ENCODE data around the gene PPP1R14C.
"Not testable (repeated sequence)": the region's sequence is repeated elsewhere in the genome, so short reads cannot be mapped to it uniquely, and the experiment has no call there.

PPP1R14C gene

DNA sequence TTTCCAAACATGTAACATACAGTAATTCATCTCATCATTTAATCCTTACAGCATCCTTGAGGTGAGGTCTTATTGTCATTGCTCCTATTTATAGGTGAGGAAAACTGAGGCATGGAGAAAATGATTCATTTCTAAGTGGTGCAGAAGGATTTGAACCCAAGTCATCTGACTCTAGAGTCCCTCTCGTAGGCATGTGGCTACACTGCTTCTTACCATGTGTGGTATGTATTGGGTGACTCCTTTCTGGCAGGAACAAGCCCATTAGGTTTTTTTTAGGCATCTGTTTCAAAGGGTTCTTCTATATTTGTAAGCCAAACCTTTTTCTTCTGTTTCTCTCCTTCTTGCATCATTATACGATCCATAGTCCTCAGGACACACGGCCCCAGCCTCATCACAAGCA lies 94.8 kb downstream of the PPP1R14C start:
- no peak for DNase-seq (ENCODE audit: low read depth)
- no peak overlapping the region for H3K4me3 ChIP-seq (ENCODE audit: low read depth, low read length)
- in situ Hi-C loops (cut with HindIII; ENCODE audit: low sequenced_read_pairs): no loop called here
- TF ChIP-seq, protein P1, sequence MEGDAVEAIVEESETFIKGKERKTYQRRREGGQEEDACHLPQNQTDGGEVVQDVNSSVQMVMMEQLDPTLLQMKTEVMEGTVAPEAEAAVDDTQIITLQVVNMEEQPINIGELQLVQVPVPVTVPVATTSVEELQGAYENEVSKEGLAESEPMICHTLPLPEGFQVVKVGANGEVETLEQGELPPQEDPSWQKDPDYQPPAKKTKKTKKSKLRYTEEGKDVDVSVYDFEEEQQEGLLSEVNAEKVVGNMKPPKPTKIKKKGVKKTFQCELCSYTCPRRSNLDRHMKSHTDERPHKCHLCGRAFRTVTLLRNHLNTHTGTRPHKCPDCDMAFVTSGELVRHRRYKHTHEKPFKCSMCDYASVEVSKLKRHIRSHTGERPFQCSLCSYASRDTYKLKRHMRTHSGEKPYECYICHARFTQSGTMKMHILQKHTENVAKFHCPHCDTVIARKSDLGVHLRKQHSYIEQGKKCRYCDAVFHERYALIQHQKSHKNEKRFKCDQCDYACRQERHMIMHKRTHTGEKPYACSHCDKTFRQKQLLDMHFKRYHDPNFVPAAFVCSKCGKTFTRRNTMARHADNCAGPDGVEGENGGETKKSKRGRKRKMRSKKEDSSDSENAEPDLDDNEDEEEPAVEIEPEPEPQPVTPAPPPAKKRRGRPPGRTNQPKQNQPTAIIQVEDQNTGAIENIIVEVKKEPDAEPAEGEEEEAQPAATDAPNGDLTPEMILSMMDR (IDR thresholded peaks at IDR 0.05; ENCODE audit: low read depth, low read length, missing control alignments): no peak

- in situ Hi-C loops (cut with HindIII; ENCODE audit: low sequenced_read_pairs): no loop called here
- no peak for DNase-seq (ENCODE audit: low read depth)
- TF ChIP-seq, protein P1 (IDR thresholded peaks at IDR 0.05; ENCODE audit: low read depth, low read length, missing control alignments): no peak
- no peak overlapping the region for H3K4me3 ChIP-seq (ENCODE audit: low read depth, low read length)
These were observed 95.5 kb downstream of the PPP1R14C start for GRCh38 chr6:150238336-150238741.

DNA sequence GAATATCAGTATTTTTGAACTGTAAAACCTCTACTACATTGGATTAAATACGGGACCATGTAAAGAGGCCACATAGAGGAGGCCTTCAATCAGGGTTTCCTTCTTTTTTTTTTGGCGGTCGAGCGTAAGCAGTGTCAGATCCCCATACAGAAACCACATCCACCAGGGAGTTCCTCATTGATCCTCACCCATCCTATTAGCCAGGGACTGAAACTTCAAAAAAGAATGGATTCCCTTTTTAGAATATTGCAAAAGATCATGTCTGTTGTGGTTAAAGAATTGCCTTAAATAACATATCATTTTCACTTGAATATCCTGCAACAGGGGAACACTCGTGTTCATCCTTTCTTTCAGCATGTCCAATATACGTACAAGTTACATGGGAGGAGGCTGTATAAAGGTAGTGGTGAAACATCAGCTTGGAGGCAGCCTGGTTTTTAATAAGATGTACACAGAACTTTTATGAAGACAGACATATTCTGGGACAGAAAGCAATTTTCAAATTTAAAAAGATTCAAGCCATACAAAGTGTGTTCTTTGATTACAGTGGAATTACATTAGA lies 96.1 kb downstream of the PPP1R14C start:
- in situ Hi-C loops (cut with HindIII; ENCODE audit: low sequenced_read_pairs): no loop called here
- DNase-seq (ENCODE audit: low read depth): no peak
- TF ChIP-seq, protein P1 (IDR thresholded peaks at IDR 0.05; ENCODE audit: low read depth, low read length, missing control alignments): no peak
- H3K4me3 ChIP-seq (ENCODE audit: low read depth, low read length): no peak overlapping the region

DNA sequence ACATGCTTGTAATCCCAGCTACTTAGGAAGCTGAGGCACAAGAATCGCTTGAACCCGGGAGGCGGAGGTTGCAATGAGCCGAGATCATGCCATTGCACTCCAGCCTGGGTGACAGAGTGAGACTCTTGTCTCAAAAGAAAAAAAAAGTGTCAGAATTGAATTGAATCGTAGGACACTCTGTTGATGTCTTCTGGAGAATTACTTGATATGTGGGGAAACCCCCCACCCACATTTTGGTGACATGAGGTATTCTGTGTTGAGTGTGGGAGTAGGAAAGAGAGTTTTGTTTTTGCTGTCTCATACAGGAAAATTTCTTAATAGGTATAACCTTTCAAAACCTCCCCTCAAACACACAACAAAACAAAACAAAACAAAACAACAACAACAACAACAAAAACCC lies 98.9 kb downstream of the PPP1R14C start:
- in situ Hi-C loops (cut with HindIII; ENCODE audit: low sequenced_read_pairs); DNase-seq (ENCODE audit: low read depth): not testable (repeated sequence)

GRCh38 chr6:150243620-150244314 lies 100.9 kb downstream of the PPP1R14C start:
- TF ChIP-seq, protein P1 (IDR thresholded peaks at IDR 0.05; ENCODE audit: low read depth, low read length, missing control alignments): no peak
- in situ Hi-C loops (cut with HindIII; ENCODE audit: low sequenced_read_pairs): no loop called here
- DNase-seq (ENCODE audit: low read depth): no peak
- H3K4me3 ChIP-seq (ENCODE audit: low read depth, low read length): no peak overlapping the region

More for the DNA sequence above, 98.9 kb downstream of the PPP1R14C start:
- H3K4me3 ChIP-seq (ENCODE audit: low read depth, low read length): not testable (repeated sequence)

- in situ Hi-C loops (cut with HindIII; ENCODE audit: low sequenced_read_pairs): no loop called here
- DNase-seq (ENCODE audit: low read depth): no peak
- TF ChIP-seq, protein P1 (IDR thresholded peaks at IDR 0.05; ENCODE audit: low read depth, low read length, missing control alignments): no peak
- H3K4me3 ChIP-seq (ENCODE audit: low read depth, low read length): no peak overlapping the region
These were observed 102.5 kb downstream of the PPP1R14C start for GRCh38 chr6:150245148-150245935.

GRCh38 chr6:150247803-150248202 lies 105.0 kb downstream of the PPP1R14C start:
- TF ChIP-seq, protein P1 (IDR thresholded peaks at IDR 0.05; ENCODE audit: low read depth, low read length, missing control alignments): no peak
- no peak for DNase-seq (ENCODE audit: low read depth)
- no peak overlapping the region for H3K4me3 ChIP-seq (ENCODE audit: low read depth, low read length)
- in situ Hi-C loops (cut with HindIII; ENCODE audit: low sequenced_read_pairs): no loop called here

Data from astrocyte of the cerebellum (primary cell).